Measurements from ENCODE around the gene DDAH1. TPM values are rescaled to one million over a fixed set of nuclear protein-coding genes. Genes with fewer than 3 reads are reported as not detected.
"Not testable (repeated sequence)": the region's sequence is repeated elsewhere in the genome, so short reads cannot be mapped to it uniquely, and the experiment has no call there.

The DDAH1 gene
- total RNA-seq: 10 to 100 TPM; 11.2 to 31.4 TPM

GRCh38 chr1:85465099-85465785, at the start of gene DDAH1:
DDAH1 (minus strand) TSS chr1:85465159; CDS start chr1:85465045, 114 bp downstream.
- Histone ChIP-seq H3K27ac (peak within 1 kb of the TSS; percentile 81 to 93 (median 89)), H3K27me3 (no peaks in the 10 kb centered on the region), H3K9me3 (no peaks in the 10 kb centered on the region), H3K4me1 (peaks cover 43% of the 10 kb centered on the region), H3K36me3 (replicated peaks in 1 of 2; ENCODE audit: insufficient read depth in 1 of 2, low read depth in 2 of 2) (no peaks in the 10 kb centered on the region), H3K4me3 (peak within 1 kb of the TSS; percentile 48 to 63)
- WGBS, 2 donors: 1 to 8% methylated on average over 5 to 56 of the region's 56 CpGs
- peak; percentile 77 to 91 (median 86) for DNase-seq
- intact Hi-C loops (cut with DNase I): no loop called here
- ATAC-seq: peak; percentile 84
- peak in 4 of 7 experiments; percentile 18 to 27 (median 20) for TF ChIP-seq CTCF (IDR thresholded peaks at IDR 0.05)
- peak in 2 of 3 donors; percentile 53 to 67 for TF ChIP-seq POLR2A (IDR thresholded peaks at IDR 0.05)

- DNase-seq; H3K9me3 ChIP-seq; H3K36me3 ChIP-seq (replicated peaks in 1 of 2; ENCODE audit: insufficient read depth in 1 of 2, low read depth in 2 of 2); H3K27me3 ChIP-seq; H3K27ac ChIP-seq; H3K4me1 ChIP-seq; intact Hi-C loops (cut with DNase I); H3K4me3 ChIP-seq; ATAC-seq: not testable (repeated sequence)
- 89 to 93% methylated on average over 4 of the region's 4 CpGs for WGBS, 2 donors
Observed at GRCh38 chr1:85513998-85514397, 49.0 kb upstream of the DDAH1 start.

GRCh38 chr1:85504417-85504816, 39.5 kb upstream of the DDAH1 start:
- TF ChIP-seq POLR2A (IDR thresholded peaks at IDR 0.05): no peak
- TF ChIP-seq CTCF (IDR thresholded peaks at IDR 0.05): no peak
- no peaks in the 10 kb centered on the region for H3K9me3 ChIP-seq
- 96 to 100% methylated on average over 1 of the region's 1 CpG for WGBS, 2 donors
- H3K27ac ChIP-seq: no peak overlapping the region
- no peak overlapping the region for H3K4me3 ChIP-seq
- peaks cover 14% of the 10 kb centered on the region for H3K4me1 ChIP-seq
- intact Hi-C loops (cut with DNase I): loop anchor here (5.0 kb wide), 1 partner anchor 197 kb away; no protein-coding TSS in a partner anchor
- ATAC-seq (no peak), DNase-seq (no peak)
- no peaks in the 10 kb centered on the region for H3K36me3 ChIP-seq (replicated peaks in 1 of 2; ENCODE audit: insufficient read depth in 1 of 2, low read depth in 2 of 2)
- no peaks in the 10 kb centered on the region for H3K27me3 ChIP-seq

GRCh38 chr1:85502625-85503083, 37.7 kb upstream of the DDAH1 start:
- H3K27ac ChIP-seq: no peak overlapping the region
- TF ChIP-seq POLR2A (IDR thresholded peaks at IDR 0.05) (no peak), CTCF (IDR thresholded peaks at IDR 0.05) (peak; percentile 53 to 88 (median 76))
- H3K9me3 ChIP-seq: no peaks in the 10 kb centered on the region
- ATAC-seq (peak; percentile 95), DNase-seq (peak; percentile 73 to 82 (median 78))
- no peaks in the 10 kb centered on the region for H3K27me3 ChIP-seq
- WGBS, 2 donors: 28 to 34% methylated on average over 3 of the region's 3 CpGs
- no peaks in the 10 kb centered on the region for H3K36me3 ChIP-seq (replicated peaks in 1 of 2; ENCODE audit: insufficient read depth in 1 of 2, low read depth in 2 of 2)
- H3K4me1 ChIP-seq: peaks cover 14% of the 10 kb centered on the region
- intact Hi-C loops (cut with DNase I): loop anchor here (5.0 kb wide), 1 partner anchor 195 kb away; no protein-coding TSS in a partner anchor
- H3K4me3 ChIP-seq: no peak overlapping the region

GRCh38 chr1:85502171-85502570, 37.2 kb upstream of the DDAH1 start:
- Histone ChIP-seq H3K36me3 (replicated peaks in 1 of 2; ENCODE audit: insufficient read depth in 1 of 2, low read depth in 2 of 2) (no peaks in the 10 kb centered on the region), H3K4me1 (peaks cover 14% of the 10 kb centered on the region), H3K27me3 (no peaks in the 10 kb centered on the region), H3K9me3 (no peaks in the 10 kb centered on the region), H3K4me3 (no peak overlapping the region), H3K27ac (no peak overlapping the region)
- DNase-seq: peak in 1 of 4 donors; percentile 9
- peak; percentile 29 for ATAC-seq
- WGBS, 2 donors: 25 to 33% methylated on average over 4 of the region's 4 CpGs
- no peak for TF ChIP-seq POLR2A (IDR thresholded peaks at IDR 0.05)
- no peak for TF ChIP-seq CTCF (IDR thresholded peaks at IDR 0.05)
- intact Hi-C loops (cut with DNase I): loop anchor here (5.0 kb wide), 1 partner anchor 195 kb away; no protein-coding TSS in a partner anchor

Measured in body of pancreas (tissue), 4 donors.